CD4-positive, alpha-beta T cell treated with Interleukin-15 for 1 hour (primary cell): ENCODE data around the gene PRPS1.
A peak's percentile ranks its signal among the peaks of the same experiment; 100 is the strongest.
"Not testable (repeated sequence)": the region's sequence is repeated elsewhere in the genome, so short reads cannot be mapped to it uniquely, and the experiment has no call there.

Source experiments
- DNase-seq: peaks from one replicate; pipeline ENCODE4 v3.0.0-alpha.2; 2020

PRPS1 gene

GRCh38 chrX:107627838-107628661 is at the start of gene PRPS1:
TSS of gene PRPS1 (plus strand) at chrX:107628510. CDS start at chrX:107628629, 119 bp downstream.
- DNase-seq, result peak; percentile 91

GRCh38 chrX:107579956-107580355 is 48.4 kb upstream of the PRPS1 start:
- no peak for DNase-seq

GRCh38 chrX:107581923-107582322 is 46.4 kb upstream of the PRPS1 start:
- DNase-seq, result no peak

- DNase-seq, result no peak
These were observed 39.1 kb upstream of the PRPS1 start for GRCh38 chrX:107589243-107589642.

- DNase-seq, result no peak
These were observed 31.7 kb upstream of the PRPS1 start for GRCh38 chrX:107596651-107597050.

GRCh38 chrX:107597264-107597663 is 31.0 kb upstream of the PRPS1 start:
- DNase-seq, result no peak

- no peak for DNase-seq
These were observed 30.5 kb upstream of the PRPS1 start for GRCh38 chrX:107597791-107598190.

GRCh38 chrX:107599450-107599861 is 28.9 kb upstream of the PRPS1 start:
- no peak for DNase-seq

- no peak for DNase-seq
These were observed 27.9 kb upstream of the PRPS1 start for GRCh38 chrX:107600366-107600765.

- DNase-seq, result no peak
These were observed 27.0 kb upstream of the PRPS1 start for GRCh38 chrX:107601326-107601725.

- no peak for DNase-seq
These were observed 26.6 kb upstream of the PRPS1 start for GRCh38 chrX:107601759-107602158.

- no peak for DNase-seq
These were observed 25.5 kb upstream of the PRPS1 start for GRCh38 chrX:107602694-107603239.

GRCh38 chrX:107603429-107604159 is 24.7 kb upstream of the PRPS1 start:
- no peak for DNase-seq

GRCh38 chrX:107609061-107609460 is 19.2 kb upstream of the PRPS1 start:
- DNase-seq, result not testable (repeated sequence)

GRCh38 chrX:107610667-107611066 is 17.6 kb upstream of the PRPS1 start:
- no peak for DNase-seq

GRCh38 chrX:107619885-107620322 is 8.4 kb upstream of the PRPS1 start:
- no peak for DNase-seq

GRCh38 chrX:107624893-107625292 is 3.4 kb upstream of the PRPS1 start:
- DNase-seq, result no peak

- DNase-seq, result no peak
These were observed 2.6 kb upstream of the PRPS1 start for GRCh38 chrX:107625739-107626138.

- DNase-seq, result no peak
These were observed 1.8 kb upstream of the PRPS1 start for GRCh38 chrX:107626481-107626880.

- DNase-seq, result no peak
These were observed 1.4 kb upstream of the PRPS1 start for GRCh38 chrX:107626916-107627315.

GRCh38 chrX:107628662-107629539 is 591 bp downstream of the PRPS1 start:
- DNase-seq, result peak; percentile 40

GRCh38 chrX:107629540-107629909 is 1.2 kb downstream of the PRPS1 start:
- DNase-seq, result no peak
